Stimulated activated CD8-positive, alpha-beta memory T cell treated with anti-CD3 and anti-CD28 coated beads, Interleukin-4, amount 100 ng/mL, for 24 hours (primary cell): ENCODE results near the gene ABCB1.

ENCODE experiments used
- DNase-seq: peaks from one replicate; pipeline ENCODE4 v3.0.0-alpha.2; 2020; ENCODE audit warnings: low read depth

Gene ABCB1

DNA sequence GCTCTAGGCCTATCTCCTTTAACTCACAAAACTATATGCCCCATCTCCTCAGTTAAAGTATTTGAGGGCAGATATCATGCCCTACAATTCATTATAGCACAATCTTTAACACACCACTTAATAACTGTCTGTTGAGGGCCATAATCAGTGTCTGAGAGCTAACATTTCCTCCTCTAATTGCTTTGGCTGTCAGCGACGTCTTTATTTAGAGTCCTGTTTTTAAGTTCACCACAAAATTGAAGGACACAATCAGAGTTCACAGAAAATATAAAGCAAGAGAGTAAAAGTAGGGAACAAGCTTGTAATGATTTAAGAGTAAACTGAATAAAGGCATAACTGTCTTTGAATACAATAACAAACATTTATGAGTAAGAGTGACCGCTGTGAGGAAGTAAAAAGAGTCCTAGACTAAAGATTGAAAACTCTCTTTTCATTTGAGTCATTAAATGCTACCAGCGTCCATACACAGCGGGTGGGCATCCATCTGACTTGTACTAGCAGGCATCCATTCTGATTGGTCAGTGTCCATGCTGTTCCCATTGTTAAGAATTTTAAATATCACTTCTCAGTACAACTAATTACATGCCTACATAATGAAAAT, 86.8 kb downstream of the ABCB1 start:
- DNase-seq: no peak

DNA sequence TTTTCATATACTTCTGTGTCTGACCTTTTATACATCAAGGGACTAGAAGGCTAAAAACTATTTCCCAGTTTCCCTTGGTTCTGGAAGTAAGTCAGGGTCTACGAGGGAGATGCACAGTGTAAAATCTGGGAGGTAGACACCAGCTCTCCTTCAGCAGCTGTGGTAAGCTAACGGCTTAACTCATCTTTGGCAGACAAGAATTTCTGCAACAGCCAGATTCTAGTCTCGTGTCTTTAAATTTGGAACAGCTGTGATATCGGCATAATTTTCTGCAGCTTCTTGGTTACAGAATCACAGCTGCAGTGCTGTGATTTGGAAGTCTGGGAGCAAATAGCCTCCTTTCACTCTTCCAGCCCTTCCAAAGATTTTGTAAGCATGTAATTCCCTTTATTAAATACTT, 87.8 kb downstream of the ABCB1 start:
- no peak for DNase-seq

DNA sequence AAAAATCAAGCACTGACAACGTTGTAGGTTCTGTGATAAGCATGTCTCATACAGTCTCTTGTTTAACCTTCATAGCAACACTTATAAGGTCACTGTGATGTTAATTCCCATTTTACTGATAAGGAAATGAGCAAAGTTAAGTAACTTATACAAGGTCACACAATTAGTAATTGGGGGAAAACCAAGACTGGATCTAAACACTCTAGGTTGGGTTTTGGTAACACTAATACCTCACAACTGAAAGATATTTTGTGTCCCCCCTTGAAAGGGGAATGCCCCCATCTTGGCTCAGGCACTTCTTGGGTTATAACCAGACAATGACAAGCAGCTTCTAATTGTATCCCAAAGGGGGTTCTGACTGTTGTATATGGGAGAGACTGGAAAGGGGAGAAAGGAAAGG, 89.2 kb downstream of the ABCB1 start:
- DNase-seq: no peak

DNA sequence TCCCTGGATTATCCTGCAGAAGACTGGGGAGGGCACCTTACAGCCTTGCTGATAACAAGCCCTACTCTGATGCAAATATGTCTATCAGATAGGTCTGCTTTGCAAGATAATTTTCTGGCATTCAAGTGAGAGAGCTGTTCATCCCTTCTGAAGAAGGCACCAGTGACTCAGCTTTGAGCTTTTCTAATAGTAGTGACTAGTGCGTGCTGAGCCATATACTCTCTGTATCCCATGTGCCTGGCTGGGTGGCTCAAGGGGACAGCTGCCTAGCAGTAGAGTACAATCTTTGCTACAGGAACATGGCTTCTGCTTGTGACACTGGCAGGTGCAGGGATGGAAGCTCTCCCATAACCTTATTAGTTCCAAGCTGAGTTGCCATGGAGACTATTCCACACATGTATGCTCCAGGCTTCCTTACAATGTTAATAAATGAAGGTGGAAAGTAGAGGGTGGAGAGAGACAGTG, 90.2 kb downstream of the ABCB1 start:
- DNase-seq: no peak

DNA sequence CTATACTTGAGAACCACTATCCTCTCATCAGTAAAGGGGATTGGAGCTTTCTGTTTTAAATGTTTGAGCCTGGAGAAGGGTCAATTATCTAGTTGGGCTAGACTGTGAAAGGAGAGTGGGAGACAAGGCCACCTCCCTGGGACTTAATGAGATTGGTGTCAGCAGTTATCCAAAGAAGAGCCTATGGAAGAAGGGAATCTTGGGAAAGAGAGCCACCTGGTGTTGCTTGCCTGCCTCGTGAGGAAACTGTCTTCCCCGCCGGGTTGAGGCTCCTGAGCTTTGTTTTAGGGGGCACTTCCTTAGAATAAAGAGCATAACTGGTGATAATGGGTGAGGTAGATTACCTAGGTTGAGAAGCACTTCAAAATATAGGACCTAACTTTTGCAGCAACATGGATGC, 93.2 kb downstream of the ABCB1 start:
- no peak for DNase-seq

DNA sequence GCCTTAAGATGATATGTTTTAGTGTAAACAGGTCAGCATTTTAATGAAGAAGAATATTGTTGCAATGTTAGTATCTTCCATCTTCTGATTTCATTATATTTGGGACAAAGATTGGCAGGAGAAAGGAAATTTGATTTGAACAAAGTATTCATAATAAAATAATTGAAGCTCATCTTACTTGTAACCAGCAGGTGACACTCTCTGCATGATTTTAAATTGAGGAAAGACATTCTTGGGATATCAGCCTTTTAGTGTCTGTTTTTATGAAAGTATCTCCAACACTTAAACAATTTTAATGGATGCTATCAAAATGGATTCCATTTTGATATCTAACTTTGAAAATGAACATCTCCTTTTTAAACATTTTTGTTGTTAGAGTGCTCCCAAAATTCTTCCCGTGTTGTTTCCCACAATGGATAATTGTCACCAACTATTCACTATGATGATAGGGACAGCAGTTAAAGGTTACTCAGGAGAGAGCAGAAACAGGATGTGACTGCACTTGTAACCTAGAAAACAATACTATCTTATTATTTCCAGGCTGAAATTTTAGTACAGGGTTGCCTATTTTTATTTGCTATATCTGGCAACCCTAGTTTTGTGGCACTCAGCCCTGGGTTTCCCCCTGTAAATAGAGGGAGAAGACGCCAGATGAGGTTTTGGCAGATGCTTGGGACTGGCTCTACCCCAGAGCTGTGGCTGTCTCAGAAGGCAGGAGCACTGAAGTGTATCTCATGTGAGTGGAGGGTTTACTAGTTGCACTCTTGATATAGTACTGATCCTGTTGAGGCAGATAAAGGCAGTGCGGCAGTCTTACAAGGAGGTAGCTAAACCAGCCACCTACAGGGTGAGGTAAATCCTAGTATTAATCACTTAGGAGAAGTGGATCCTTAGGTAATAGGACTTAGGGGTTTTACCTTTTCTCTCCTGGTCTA, 94.2 kb downstream of the ABCB1 start:
- DNase-seq: no peak

DNA sequence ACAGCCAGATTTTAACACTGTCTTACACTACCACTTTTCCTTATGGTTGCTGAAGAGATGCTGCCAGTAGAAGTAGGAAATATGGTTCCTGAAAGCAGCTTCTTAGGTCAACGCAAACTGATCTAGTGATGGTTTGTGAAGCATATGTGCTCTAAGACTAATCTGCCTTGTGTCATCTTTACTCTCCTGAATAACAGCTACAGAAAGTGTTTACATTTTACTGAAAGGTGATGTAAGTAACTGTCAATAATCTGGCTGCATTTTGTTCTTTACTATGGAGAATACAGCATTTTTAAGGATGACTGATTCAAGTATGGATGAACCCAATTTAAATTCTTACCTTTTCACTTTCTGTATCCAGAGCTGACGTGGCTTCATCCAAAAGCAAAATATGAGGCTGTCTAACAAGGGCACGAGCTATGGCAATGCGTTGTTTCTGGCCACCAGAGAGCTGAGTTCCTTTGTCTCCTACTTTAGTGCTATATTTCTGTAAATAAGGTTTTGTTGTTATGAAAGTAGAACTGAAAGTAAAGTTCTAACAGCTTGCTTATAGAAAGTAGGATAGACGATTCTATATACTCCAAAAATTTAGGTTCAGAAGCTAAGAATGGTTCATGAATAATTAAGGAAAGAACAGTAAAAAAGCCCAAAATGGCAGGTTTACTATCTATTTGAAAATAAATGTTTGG, 95.0 kb downstream of the ABCB1 start:
- DNase-seq: no peak

- DNase-seq: no peak
Observed at GRCh38 chr7:87505122-87505521, 95.6 kb downstream of the ABCB1 start.

DNA sequence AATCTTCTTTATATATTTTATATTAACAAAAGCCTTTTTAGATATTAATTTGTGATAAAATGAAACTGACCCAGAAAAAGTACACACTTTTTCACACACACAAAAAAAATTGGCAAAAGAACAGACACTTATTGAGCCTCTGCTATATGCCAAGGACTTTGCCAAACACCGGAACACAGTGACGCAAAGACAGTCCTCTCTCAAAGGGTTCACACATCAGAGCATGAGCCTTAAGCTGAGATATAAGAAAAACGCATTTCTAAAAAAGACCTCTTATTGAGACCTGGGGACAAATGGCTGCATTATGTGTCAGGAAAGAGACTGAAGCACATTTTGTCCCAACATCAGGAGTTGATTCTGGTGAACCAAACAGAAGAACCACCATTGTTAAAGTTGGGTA, 101.2 kb downstream of the ABCB1 start:
- DNase-seq: no peak

- no peak for DNase-seq
Observed at GRCh38 chr7:87498893-87499292, 101.8 kb downstream of the ABCB1 start.

DNA sequence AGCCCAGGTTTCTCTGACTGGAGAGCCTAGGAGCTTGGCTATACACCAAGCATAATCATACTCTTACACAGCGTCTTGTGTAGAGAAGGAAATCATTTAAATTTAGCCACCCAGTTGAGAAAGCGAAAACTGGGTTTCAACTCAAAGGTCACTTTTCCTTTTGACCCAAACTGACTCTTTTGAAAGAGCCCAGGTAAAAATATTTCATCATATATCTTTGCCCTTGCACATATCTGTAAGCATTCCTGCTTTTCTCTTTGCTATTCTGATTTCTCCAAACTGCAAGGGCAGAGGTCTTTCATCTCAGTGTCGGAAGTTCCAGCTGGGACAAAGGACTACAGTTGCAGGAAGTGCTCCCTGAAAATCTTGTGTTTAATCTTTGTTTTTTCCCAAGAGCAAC, 103.2 kb downstream of the ABCB1 start:
- DNase-seq: no peak

DNA sequence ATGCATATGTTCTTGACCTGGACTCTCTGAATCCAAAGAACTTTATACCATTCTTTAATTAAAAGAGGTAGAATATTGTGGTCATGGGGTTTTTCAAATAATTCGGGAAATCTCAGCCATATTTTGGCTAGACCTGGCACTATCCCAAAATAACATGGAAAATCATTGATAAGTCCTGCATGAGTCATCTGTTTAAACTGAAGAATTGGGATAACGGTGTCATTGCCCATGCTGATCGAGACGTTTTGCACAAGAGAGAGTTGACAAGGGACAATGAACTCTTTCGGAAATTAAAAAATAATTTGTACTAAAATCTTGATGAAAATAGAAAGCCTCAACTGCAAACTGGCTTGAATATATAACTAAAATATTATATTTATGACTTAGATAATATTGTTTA, 105.3 kb downstream of the ABCB1 start:
- DNase-seq: no peak

DNA sequence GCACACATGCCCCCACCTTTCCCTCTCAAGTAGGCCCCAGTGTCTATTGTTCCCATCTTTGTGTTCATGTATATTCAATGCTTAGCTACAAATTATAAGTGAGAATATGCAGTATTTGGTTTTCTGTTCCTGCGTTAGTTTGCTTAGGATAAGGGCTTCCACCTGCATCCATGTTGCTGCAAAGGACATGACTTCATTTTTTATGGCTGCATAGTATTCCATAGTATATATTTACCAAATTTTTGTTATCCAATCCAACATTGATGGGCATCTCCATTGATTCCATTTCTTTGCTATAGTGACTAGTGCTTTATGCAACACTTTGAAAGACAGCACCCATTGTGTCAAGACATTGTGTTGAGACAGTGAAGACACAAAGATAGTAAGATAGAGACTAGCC, 106.2 kb downstream of the ABCB1 start:
- no peak for DNase-seq

DNA sequence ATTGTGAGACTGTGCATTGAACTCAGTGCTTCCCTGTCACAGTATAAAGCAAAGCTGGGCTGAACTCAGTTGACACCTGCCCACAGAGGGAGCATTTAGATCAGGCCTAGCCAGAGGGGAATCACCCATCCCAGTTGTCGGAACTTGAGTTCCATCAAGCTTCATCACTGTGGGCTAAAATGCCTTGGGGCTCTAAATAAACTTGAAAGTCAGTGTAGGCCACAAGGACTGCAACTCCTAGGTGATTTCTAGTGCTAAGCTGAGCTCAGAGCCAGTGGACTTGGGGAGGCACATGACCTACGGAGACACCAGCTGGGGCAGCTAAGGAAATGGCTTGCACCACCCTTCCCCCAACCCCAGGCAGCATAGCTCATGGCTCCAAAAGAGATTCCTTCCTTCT, 117.6 kb downstream of the ABCB1 start:
- no peak for DNase-seq

GRCh38 chr7:87482115-87482514, 118.6 kb downstream of the ABCB1 start:
- no peak for DNase-seq

DNA sequence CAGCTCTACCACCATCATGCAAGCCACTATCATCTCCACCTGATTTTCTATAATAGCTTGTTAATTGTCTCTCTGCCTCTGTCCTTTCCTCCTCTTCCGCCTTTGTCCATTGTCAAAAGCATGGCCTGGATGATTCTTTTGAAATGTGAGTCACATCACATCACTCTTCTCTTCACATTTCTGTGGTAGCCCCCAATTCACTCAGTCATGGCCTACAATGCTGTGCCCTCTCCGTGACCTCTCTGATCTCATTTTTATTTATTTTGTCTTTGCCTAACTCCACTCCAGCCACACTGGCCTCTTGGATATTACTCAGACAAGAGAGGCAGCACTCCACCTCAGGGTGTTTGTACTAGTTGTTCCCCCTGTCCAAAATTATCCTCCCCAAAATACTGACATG, 120.3 kb downstream of the ABCB1 start:
- DNase-seq: no peak

DNA sequence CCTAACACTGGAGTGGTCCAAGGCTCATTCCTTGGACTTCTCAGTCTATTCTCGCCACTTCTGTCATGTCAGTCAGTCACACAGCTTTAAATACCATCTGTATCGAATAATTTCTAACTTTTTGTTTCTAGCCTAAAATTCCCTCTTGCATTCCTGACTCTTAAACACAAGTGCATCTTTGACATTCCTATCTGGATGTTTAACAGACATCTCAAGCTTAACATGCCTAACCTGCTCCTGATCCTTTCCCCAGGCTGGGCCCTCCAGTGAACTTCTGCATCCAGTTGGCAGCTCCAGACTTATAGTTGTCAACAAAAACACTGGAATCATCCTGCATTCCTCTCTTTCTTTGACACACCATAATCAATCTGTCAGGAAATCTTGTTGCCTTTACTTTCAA, 120.7 kb downstream of the ABCB1 start:
- DNase-seq: no peak

GRCh38 chr7:87476179-87476557, 124.5 kb downstream of the ABCB1 start:
- no peak for DNase-seq

DNA sequence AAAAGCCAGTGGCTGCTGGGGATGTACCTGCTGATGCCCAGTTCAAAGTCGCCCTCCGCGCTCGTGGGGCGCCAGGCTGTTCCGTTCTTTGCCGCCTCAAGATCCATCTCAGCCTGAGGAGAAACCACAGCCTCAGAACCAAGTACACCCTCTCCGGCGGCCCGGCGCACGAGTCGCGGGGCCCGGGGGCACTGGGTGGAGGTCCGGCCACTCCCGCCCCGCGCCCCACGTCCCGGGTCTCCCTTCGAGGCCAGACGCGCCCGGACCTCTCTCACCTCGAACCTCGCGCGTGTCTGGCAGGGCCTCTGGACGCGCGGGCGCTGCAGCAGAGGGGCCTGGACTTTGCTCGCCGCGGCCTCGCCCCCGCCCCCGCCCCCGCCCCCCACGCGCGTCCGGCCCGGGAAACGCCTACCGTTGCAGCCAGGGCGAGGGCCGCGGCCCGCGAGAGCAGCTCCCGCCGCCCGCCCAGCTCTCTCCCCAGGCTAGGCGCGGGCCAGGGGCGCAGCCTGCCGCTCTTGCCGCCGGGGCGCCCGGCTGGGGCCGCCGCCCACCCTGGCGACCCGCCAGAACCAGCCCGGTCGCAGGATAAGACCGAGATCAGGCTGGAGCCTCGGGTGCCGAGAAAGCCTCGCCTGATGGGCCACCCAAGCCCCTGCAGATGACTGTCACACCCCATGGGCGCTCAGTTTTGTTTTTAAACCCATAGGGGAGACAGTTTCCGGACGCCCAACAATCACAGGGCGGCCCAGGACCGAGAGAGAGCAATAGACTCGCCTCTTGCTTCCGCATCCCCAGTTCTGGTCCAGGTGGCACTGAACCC, 125.1 kb downstream of the ABCB1 start, which contains the start of gene ABCB4:
Gene ABCB4, minus strand, starts transcription at position 322 of the 820 bp plus-strand sequence. Its CDS starts 215 bp downstream, at position 107.
- no peak for DNase-seq

DNA sequence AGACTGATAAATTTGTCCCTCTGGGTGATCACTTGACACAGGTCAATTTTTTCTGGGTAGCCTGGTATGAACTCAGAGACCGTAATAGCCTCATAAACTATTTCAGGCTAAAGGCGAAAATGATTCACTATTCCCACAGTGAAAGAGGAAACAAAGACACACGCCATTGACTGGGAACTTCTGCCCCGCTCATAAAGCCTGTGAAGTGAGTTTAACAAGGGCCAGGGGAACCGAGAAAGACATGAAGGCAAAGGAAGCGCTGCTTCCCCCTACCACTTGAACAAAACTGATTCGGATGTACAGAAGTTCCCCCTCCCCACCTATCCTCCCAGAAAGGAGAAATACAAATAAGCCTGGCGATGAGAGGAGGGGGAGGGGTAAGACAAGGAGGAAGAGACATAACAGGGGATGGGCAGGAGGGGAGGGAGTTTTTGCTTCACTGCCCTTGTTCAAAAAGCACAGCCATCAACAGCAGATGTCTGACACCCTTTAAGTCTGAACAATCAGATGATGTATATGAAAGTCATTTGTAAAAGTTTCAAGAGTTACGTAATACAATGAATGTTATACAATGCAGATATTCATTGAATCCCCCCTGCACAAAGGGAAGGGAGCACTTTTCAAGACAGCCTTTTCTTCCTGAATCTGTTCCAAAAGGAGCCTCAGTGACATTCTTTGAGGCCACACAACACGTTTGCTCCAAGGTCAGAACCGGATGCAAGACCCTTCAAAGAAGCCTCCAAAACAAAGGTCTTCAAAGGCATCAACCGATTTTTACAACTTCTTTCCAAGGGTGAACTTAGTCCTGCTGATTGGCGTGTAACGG, 125.9 kb downstream of the ABCB1 start:
- DNase-seq: no peak

DNA sequence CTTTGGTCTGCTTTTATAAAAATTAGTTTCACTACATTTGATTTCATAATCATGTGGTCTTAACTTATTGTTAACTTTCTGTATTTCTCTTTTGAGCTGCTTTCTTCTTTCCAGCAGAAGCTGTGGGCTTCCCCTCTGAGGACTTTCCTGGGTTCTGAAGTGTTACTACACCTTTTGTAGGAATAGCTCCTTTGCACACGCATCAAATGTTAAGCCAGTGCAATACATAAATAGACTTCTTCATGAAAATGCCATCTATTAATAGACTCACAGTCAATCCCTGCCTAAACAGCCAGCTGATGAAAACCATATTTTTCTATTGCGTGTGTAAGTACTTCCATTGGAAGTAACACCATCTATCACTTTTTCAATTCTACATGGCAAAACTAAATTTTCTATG, 126.7 kb downstream of the ABCB1 start:
- no peak for DNase-seq
